ENCODE data around the gene SPTBN4. TPM values are rescaled to one million over a fixed set of nuclear protein-coding genes. Genes with fewer than 3 reads are reported as not detected.
A peak's percentile ranks its signal among the peaks of the same experiment; 100 is the strongest.

SPTBN4 gene
- total and polyA plus RNA-seq, 4 donors: 0.58 to 0.80 (median 0.72) TPM

DNA sequence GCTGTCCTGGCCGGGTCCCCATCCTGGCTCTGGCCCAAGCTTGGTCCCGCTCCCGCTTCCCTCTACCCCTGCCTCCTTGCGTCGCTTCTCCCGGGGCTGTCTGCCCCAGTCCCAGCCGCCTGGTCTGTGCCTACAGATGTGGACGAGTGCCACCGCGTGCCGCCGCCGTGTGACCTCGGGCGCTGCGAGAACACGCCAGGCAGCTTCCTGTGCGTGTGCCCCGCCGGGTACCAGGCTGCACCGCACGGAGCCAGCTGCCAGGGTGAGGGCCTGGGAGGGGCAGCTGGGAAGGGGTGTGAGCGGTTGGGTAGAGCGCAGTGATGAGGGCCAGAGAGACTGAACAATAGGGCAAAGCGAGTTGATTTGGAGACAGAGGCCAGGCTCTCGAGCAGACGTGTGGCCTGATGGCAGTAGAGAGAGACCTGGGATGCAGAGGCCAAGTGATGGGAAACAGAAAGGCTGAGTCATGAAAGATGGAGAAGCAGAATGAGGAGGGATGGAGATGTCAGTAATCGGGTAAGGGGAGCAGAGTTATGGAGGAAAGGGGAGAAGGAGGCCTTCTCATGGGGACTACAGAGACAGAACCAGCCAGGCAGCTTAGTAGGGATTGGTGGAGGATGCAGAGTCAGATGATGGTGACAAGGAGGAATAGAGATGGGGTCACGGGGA lies 143.7 kb downstream of the SPTBN4 start:
- Histone ChIP-seq H3K27ac (ENCODE audit: low read depth in 1 of 2, low read length in 1 of 2) (peak overlapping the region; percentile 53 to 78), H3K9ac (ENCODE audit: insufficient read depth in 1 of 2, low read length in 2 of 2) (no peak overlapping the region), H3K9me3 (ENCODE audit: control insufficient read depth in 4 of 4, insufficient read depth in 3 of 4, low read length in 3 of 4) (no peaks in the 10 kb centered on the region), H3K36me3 (ENCODE audit: control insufficient read depth in 4 of 4, insufficient read depth in 4 of 4, low read length in 4 of 4) (peaks cover 0 to 24% (median 10%) of the 10 kb centered on the region in 4 donors), H3K27me3 (ENCODE audit: control insufficient read depth in 3 of 3, insufficient read depth in 3 of 3, low read length in 2 of 3) (no peaks in the 10 kb centered on the region), H3K4me1 (ENCODE audit: control insufficient read depth in 5 of 5, insufficient read depth in 5 of 5, low read length in 5 of 5) (peaks cover 0 to 41% (median 16%) of the 10 kb centered on the region in 5 donors), H3K4me3 (no peak overlapping the region)
- peak in 1 of 3 donors; percentile 46 for DNase-seq
- TF ChIP-seq, protein P1, sequence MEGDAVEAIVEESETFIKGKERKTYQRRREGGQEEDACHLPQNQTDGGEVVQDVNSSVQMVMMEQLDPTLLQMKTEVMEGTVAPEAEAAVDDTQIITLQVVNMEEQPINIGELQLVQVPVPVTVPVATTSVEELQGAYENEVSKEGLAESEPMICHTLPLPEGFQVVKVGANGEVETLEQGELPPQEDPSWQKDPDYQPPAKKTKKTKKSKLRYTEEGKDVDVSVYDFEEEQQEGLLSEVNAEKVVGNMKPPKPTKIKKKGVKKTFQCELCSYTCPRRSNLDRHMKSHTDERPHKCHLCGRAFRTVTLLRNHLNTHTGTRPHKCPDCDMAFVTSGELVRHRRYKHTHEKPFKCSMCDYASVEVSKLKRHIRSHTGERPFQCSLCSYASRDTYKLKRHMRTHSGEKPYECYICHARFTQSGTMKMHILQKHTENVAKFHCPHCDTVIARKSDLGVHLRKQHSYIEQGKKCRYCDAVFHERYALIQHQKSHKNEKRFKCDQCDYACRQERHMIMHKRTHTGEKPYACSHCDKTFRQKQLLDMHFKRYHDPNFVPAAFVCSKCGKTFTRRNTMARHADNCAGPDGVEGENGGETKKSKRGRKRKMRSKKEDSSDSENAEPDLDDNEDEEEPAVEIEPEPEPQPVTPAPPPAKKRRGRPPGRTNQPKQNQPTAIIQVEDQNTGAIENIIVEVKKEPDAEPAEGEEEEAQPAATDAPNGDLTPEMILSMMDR (IDR thresholded peaks at IDR 0.05; ENCODE audit: control extremely low read depth, extremely low read depth): no peak
- no peak for ATAC-seq (ENCODE audit: insufficient read depth, low FRiP score)
- WGBS, 2 donors: 21 to 24% methylated on average over 29 of the region's 29 CpGs

GRCh38 chr19:40611096-40611495 lies 144.3 kb downstream of the SPTBN4 start:
- no peak for ATAC-seq (ENCODE audit: insufficient read depth, low FRiP score)
- Histone ChIP-seq H3K27me3 (ENCODE audit: control insufficient read depth in 3 of 3, insufficient read depth in 3 of 3, low read length in 2 of 3) (no peaks in the 10 kb centered on the region), H3K4me1 (ENCODE audit: control insufficient read depth in 5 of 5, insufficient read depth in 5 of 5, low read length in 5 of 5) (peaks cover 0 to 39% (median 12%) of the 10 kb centered on the region in 5 donors), H3K27ac (ENCODE audit: low read depth in 1 of 2, low read length in 1 of 2) (peak overlapping the region in 1 of 2 donors; percentile 78), H3K9ac (ENCODE audit: insufficient read depth in 1 of 2, low read length in 2 of 2) (no peak overlapping the region), H3K4me3 (no peak overlapping the region), H3K36me3 (ENCODE audit: control insufficient read depth in 4 of 4, insufficient read depth in 4 of 4, low read length in 4 of 4) (peaks cover 0 to 29% (median 13%) of the 10 kb centered on the region in 4 donors), H3K9me3 (ENCODE audit: control insufficient read depth in 4 of 4, insufficient read depth in 3 of 4, low read length in 3 of 4) (no peaks in the 10 kb centered on the region)
- DNase-seq: peak in 1 of 3 donors; percentile 43
- TF ChIP-seq, protein P1 (IDR thresholded peaks at IDR 0.05; ENCODE audit: control extremely low read depth, extremely low read depth): no peak
- WGBS, 2 donors: 63 to 65% methylated on average over 15 of the region's 15 CpGs

DNA sequence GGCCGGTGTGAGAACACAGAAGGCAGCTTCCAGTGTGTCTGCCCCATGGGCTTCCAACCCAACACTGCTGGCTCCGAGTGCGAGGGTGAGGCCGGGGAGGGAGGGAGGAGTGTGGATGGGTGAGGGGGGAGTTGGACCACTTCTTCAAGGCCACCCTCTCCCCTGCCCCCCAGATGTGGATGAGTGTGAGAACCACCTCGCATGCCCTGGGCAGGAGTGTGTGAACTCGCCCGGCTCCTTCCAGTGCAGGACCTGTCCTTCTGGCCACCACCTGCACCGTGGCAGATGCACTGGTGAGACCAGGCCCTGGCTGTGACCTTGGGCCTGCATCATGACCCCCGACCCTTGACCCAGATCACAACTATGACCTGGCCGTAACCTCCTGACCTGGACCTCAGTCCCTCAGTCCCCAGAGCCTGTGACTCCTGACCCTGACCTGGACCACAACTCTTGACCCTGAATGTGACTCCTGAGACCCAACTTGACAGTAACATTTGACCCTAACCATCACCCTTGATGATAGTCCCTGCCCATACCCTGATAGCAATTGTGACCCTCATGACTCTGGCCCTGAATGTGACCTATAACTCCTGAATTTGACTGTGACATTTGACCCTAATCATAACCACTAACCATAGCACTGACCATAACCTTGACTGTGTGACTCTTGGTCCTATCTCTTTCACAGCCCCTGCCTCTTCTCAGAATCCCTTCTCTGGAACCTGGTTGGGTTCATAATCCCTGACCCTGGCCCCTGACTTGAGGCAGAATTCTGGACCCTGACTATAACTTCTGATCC lies 145.3 kb downstream of the SPTBN4 start:
- ATAC-seq (ENCODE audit: insufficient read depth, low FRiP score) (no peak), DNase-seq (no peak)
- Histone ChIP-seq H3K4me1 (ENCODE audit: control insufficient read depth in 5 of 5, insufficient read depth in 5 of 5, low read length in 5 of 5) (peaks cover 0 to 40% (median 12%) of the 10 kb centered on the region in 5 donors), H3K36me3 (ENCODE audit: control insufficient read depth in 4 of 4, insufficient read depth in 4 of 4, low read length in 4 of 4) (peaks cover 0 to 29% (median 14%) of the 10 kb centered on the region in 4 donors), H3K9ac (ENCODE audit: insufficient read depth in 1 of 2, low read length in 2 of 2) (no peak overlapping the region), H3K27ac (ENCODE audit: low read depth in 1 of 2, low read length in 1 of 2) (peak overlapping the region in 1 of 2 donors; percentile 61), H3K4me3 (no peak overlapping the region), H3K27me3 (ENCODE audit: control insufficient read depth in 3 of 3, insufficient read depth in 3 of 3, low read length in 2 of 3) (no peaks in the 10 kb centered on the region), H3K9me3 (ENCODE audit: control insufficient read depth in 4 of 4, insufficient read depth in 3 of 4, low read length in 3 of 4) (no peaks in the 10 kb centered on the region)
- 93 to 95% methylated on average over 10 of the region's 10 CpGs for WGBS, 2 donors
- TF ChIP-seq, protein P1 (IDR thresholded peaks at IDR 0.05; ENCODE audit: control extremely low read depth, extremely low read depth): no peak
